IMR-90 (cell line): ENCODE results near the gene TNFRSF21. TPM values are rescaled to one million over a fixed set of nuclear protein-coding genes. Genes with fewer than 3 reads are reported as not detected.

Experiments
- ATAC-seq: fragments of 200-7000 bp; cut with Tn5 transposase; 2 replicates; pipeline ENCODE4 v1.9.1; 2020; ENCODE audit warnings: low read depth, mild to moderate bottlenecking, moderate library complexity
- BruUV-seq: library from RNA; stranded (reverse); fragments of 400-500 nt; replicated peaks from 2 replicates; lab custom pipeline; 2021; lab: Mats Ljungman, UMichigan
- CTCF ChIA-PET: fragments of 300-600 bp; formaldehyde crosslinking; extraction: SDS; loops from one replicate; lab custom pipeline; 2021; ENCODE audit warnings: antibody characterized with exemption; lab: Yijun Ruan, JAX
- POLR2A ChIA-PET: fragments of 300-600 bp; sonication (Branson Sonifier 250); formaldehyde crosslinking; loops from one replicate; lab custom pipeline; 2022; ENCODE audit warnings: antibody characterized with exemption; ENCODE audit not compliant: unreplicated experiment; lab: Charles Lee
- DNase-seq: peaks from one replicate; pipeline ENCODE4 v3.0.0; 2013
- H2AFZ ChIP-seq: replicated peaks from 2 replicates; pipeline ENCODE3; 2013; ENCODE audit warnings: low read length, mild to moderate bottlenecking; ENCODE audit not compliant: poor library complexity
- H2AK5ac ChIP-seq: 2 replicates; pipeline ENCODE4 v1.6.1; 2013; ENCODE audit warnings: low read depth, low read length, inconsistent platforms
- H2AK9ac ChIP-seq: replicated peaks from 2 replicates; pipeline ENCODE3; 2013; ENCODE audit warnings: mild to moderate bottlenecking, low read depth, low read length, moderate library complexity; ENCODE audit not compliant: poor library complexity
- H2BK120ac ChIP-seq: 2 replicates; pipeline ENCODE4 v1.6.1; 2013; ENCODE audit warnings: low read depth, low read length, inconsistent platforms
- H2BK15ac ChIP-seq: 3 replicates; pipeline ENCODE4 v1.6.1; 2013; ENCODE audit warnings: low read depth, low read length, inconsistent platforms
- H2BK20ac ChIP-seq: 2 replicates; pipeline ENCODE4 v1.6.1; 2013; ENCODE audit warnings: low read depth, mild to moderate bottlenecking, inconsistent platforms, low read length, moderate library complexity
- H2BK5ac ChIP-seq: 2 replicates; pipeline ENCODE4 v1.6.1; 2013; ENCODE audit warnings: mild to moderate bottlenecking, low read depth, low read length, inconsistent platforms; ENCODE audit not compliant: poor library complexity, severe bottlenecking
- H3K14ac ChIP-seq: replicated peaks from 2 replicates; pipeline ENCODE4 v1.6.1; 2013; ENCODE audit warnings: low read depth, low read length, inconsistent platforms
- H3K18ac ChIP-seq: 2 replicates; pipeline ENCODE4 v1.6.1; 2013; ENCODE audit warnings: low read depth, low read length, control low read depth
- H3K23ac ChIP-seq: 2 replicates; pipeline ENCODE4 v1.6.1; 2013; ENCODE audit warnings: low read depth, low read length, inconsistent platforms
- H3K27ac ChIP-seq: 2 replicates; pipeline ENCODE4 v1.5.1; 2013; ENCODE audit warnings: mild to moderate bottlenecking, control low read depth, low read length; ENCODE audit not compliant: insufficient read depth
- H3K27me3 ChIP-seq: 2 replicates; pipeline ENCODE4 v1.6.1; 2013; ENCODE audit warnings: low read length; ENCODE audit not compliant: control insufficient read depth, insufficient read depth
- H3K36me3 ChIP-seq: 2 replicates; pipeline ENCODE4 v1.6.1; 2013; ENCODE audit warnings: low read length, mixed read lengths; ENCODE audit not compliant: control insufficient read depth, insufficient read depth
- H3K4ac ChIP-seq: 2 replicates; pipeline ENCODE4 v1.6.1; 2013; ENCODE audit warnings: low read depth, low read length, inconsistent platforms
- H3K4me1 ChIP-seq: 2 replicates; pipeline ENCODE4 v1.6.1; 2013; ENCODE audit warnings: low read length, mixed read lengths; ENCODE audit not compliant: control insufficient read depth, insufficient read depth
- H3K4me2 ChIP-seq: 2 replicates; pipeline ENCODE4 v1.6.1; 2013; ENCODE audit warnings: low read depth, mild to moderate bottlenecking, control low read depth, low read length, moderate library complexity
- H3K4me3 ChIP-seq: 2 replicates; pipeline ENCODE4 v1.5.1; 2013; ENCODE audit warnings: low read depth, mild to moderate bottlenecking, control low read depth, low read length, moderate library complexity; ENCODE audit not compliant: insufficient read depth
- H3K56ac ChIP-seq: 2 replicates; pipeline ENCODE4 v1.6.1; 2013; ENCODE audit warnings: low read length, inconsistent platforms; ENCODE audit not compliant: insufficient read depth; ENCODE audit errors: extremely low read depth
- H3K79me1 ChIP-seq, 2 experiments: 2 replicates each; pipeline ENCODE4 v1.6.1; 2013; ENCODE audit warnings: low read length in 2 of 2, inconsistent platforms in 1 of 2, low read depth in 1 of 2
- H3K9ac ChIP-seq: 2 replicates; pipeline ENCODE4 v1.6.1; 2013; ENCODE audit warnings: low read depth, low read length, control low read depth
- H3K9me1 ChIP-seq: 2 replicates; pipeline ENCODE4 v1.6.1; 2013; ENCODE audit warnings: low read length, inconsistent platforms; ENCODE audit not compliant: insufficient read depth
- H3K9me3 ChIP-seq: 2 replicates; pipeline ENCODE4 v1.6.1; 2013; ENCODE audit warnings: low read length; ENCODE audit not compliant: control insufficient read depth, insufficient read depth
- H4K20me1 ChIP-seq: 2 replicates; pipeline ENCODE4 v1.6.1; 2013; ENCODE audit warnings: low read length, inconsistent platforms; ENCODE audit not compliant: insufficient read depth
- H4K5ac ChIP-seq: 2 replicates; pipeline ENCODE4 v1.6.1; 2013; ENCODE audit warnings: mild to moderate bottlenecking, low read depth, low read length, control low read depth
- H4K8ac ChIP-seq, 2 experiments: 2 replicates each; pipeline ENCODE4 v1.6.1; 2013; ENCODE audit warnings: low read depth in 2 of 2, low read length in 2 of 2, control low read depth in 1 of 2, inconsistent platforms in 1 of 2
- H4K91ac ChIP-seq: 2 replicates; pipeline ENCODE4 v1.6.1; 2013; ENCODE audit warnings: low read depth, low read length, inconsistent platforms; ENCODE audit not compliant: insufficient read depth
- RCOR1 ChIP-seq: IDR thresholded peaks from 2 replicates; pipeline ENCODE4 v1.6.1; 2012; ENCODE audit warnings: mild to moderate bottlenecking, low read length, improper control_type of control experiment; ENCODE audit not compliant: insufficient replicate concordance
- WGBS, 2 experiments: methylation state at CpG; one replicate each; pipeline versions ENCODE4 v1.1.5 to v1.1.7; 2013; ENCODE audit warnings: missing lambda C conversion rate in 2 of 2; ENCODE audit not compliant: insufficient read length in 1 of 2; ENCODE audit errors: extremely low coverage in 2 of 2; 5-methylcytosine and 5-hydroxymethylcytosine counted together
- dilution Hi-C: fragments of 300-500 bp; cut with HindIII; formaldehyde crosslinking; loops from one replicate; pipeline ENCODE4 v1.14.3; 2018; ENCODE audit warnings: low sequenced_read_pairs; ENCODE audit not compliant: unreplicated experiment
- in situ Hi-C: fragments of 300-500 bp; cut with MboI; formaldehyde crosslinking; loops from 3 replicates; pipeline ENCODE4 v1.14.3; 2019; ENCODE audit warnings: low sequenced_read_pairs, inconsistent platforms, mixed read lengths
- intact Hi-C: fragments of 100-400 bp; cut with micrococcal nuclease; formaldehyde crosslinking; loops from 2 replicates; pipeline ENCODE4 v1.10.0; 2022
- polyA plus RNA-seq, 3 experiments: library from polyadenylated mRNA; depleted of rRNA; stranded (reverse); fragments of >200 nt; gene quantifications; 2 replicates each; pipeline ENCODE4 v1.2.3, GENCODE V29; 2012; ENCODE audit warnings: low replicate concordance in 1 of 3
- total RNA-seq: library from RNA; depleted of rRNA; stranded (reverse); fragments of >200 nt; gene quantifications from 2 replicates; pipeline ENCODE4 v1.2.3, GENCODE V29; 2012

Gene TNFRSF21
- total and polyA plus RNA-seq, 2 of the 4 experiments (the other 2 are of a cell fraction), result 2.9 to 6.9 TPM

- intact Hi-C loops, result no loop called here
- Histone ChIP-seq H4K5ac (no peak overlapping the region), H4K20me1 (no peaks in the 10 kb centered on the region), H3K23ac (no peak overlapping the region), H2BK15ac (no peak overlapping the region), H3K36me3 (peaks cover 6% of the 10 kb centered on the region; the same call in 1 of the 2 replicates), H3K18ac (no peak overlapping the region), H2AK5ac (no peak overlapping the region), H3K4me3 (no peak overlapping the region), H2BK20ac (no peak overlapping the region), H2AK9ac (no peak overlapping the region), H3K9me3 (no peaks in the 10 kb centered on the region), H3K56ac (no peak overlapping the region), H3K14ac (no peak overlapping the region), H3K4ac (no peak overlapping the region), H3K4me2 (no peak overlapping the region), H3K9ac (no peak overlapping the region), H3K27me3 (no peaks in the 10 kb centered on the region), H3K27ac (no peak overlapping the region), H3K4me1 (no peaks in the 10 kb centered on the region), H4K8ac (no peak overlapping the region), H2BK5ac (no peak overlapping the region), H3K9me1 (0 out of 2 replicates have a peak, but pooled peaks cover under 1% of the 10 kb centered on the region), H4K91ac (no peak overlapping the region), H2BK120ac (no peak overlapping the region), H2AFZ (no peak overlapping the region), H3K79me1 (no peaks in the 10 kb centered on the region)
- WGBS, 2 experiments, result 100% methylated on average over 1 of the region's 6 CpGs; no CpG with 5 or more reads in 1 of the 2 experiments
- dilution Hi-C loops, result no loop called here
- CTCF ChIA-PET, result no interaction called here
- TF ChIP-seq RCOR1, result no peak
- POLR2A ChIA-PET, result no interaction called here
- no peak for DNase-seq
- no peak for ATAC-seq
- no TSS peak for BruUV-seq
- in situ Hi-C loops, result no loop called here
Observed at GRCh38 chr6:47252633-47253032, 57.1 kb downstream of the TNFRSF21 start.
